MCF 10A (cell line): ENCODE data around the gene DDHD1. TPM values are rescaled to one million over a fixed set of nuclear protein-coding genes. Genes with fewer than 3 reads are reported as not detected.

Experiments used
- BruUV-seq: library from RNA; stranded (reverse); fragments of 400-500 nt; replicated peaks from 2 replicates; lab custom pipeline; 2021; lab: Mats Ljungman, UMichigan
- CTCF ChIA-PET: fragments of 300-600 bp; sonication (Branson Sonifier 250); formaldehyde crosslinking; extraction: SDS; loops from one replicate; lab custom pipeline; 2021; ENCODE audit warnings: antibody characterized with exemption, inconsistent platforms; lab: Yijun Ruan, JAX
- POLR2A ChIA-PET: fragments of 300-600, 350-650 bp; sonication (Branson Sonifier 250); formaldehyde crosslinking; extraction: SDS; loops from one replicate; lab custom pipeline; 2020; ENCODE audit warnings: antibody characterized with exemption, inconsistent platforms; lab: Yijun Ruan, JAX
- DNase-seq: peaks from one replicate; pipeline ENCODE4 v3.0.0-alpha.2; 2018; ENCODE audit not compliant: unreplicated experiment
- H3K27ac Mint-ChIP-seq: one replicate; pipeline ENCODE4 v1.8.0; 2022; ENCODE audit warnings: mild to moderate bottlenecking, low read depth, mixed read lengths; ENCODE audit not compliant: unreplicated experiment
- H3K27me3 Mint-ChIP-seq: one replicate; pipeline ENCODE4 v1.8.0; 2022; ENCODE audit warnings: mixed read lengths; ENCODE audit not compliant: insufficient read depth, unreplicated experiment
- H3K36me3 Mint-ChIP-seq: one replicate; pipeline ENCODE4 v1.8.0; 2022; ENCODE audit warnings: mild to moderate bottlenecking, moderate library complexity, mixed read lengths; ENCODE audit not compliant: insufficient read depth, unreplicated experiment
- H3K4me1 Mint-ChIP-seq: one replicate; pipeline ENCODE4 v1.8.0; 2022; ENCODE audit warnings: mixed read lengths; ENCODE audit not compliant: insufficient read depth, unreplicated experiment
- H3K4me3 Mint-ChIP-seq: one replicate; pipeline ENCODE4 v1.8.0; 2022; ENCODE audit warnings: mild to moderate bottlenecking, moderate library complexity, mixed read lengths; ENCODE audit not compliant: unreplicated experiment
- H3K9me3 Mint-ChIP-seq: one replicate; pipeline ENCODE4 v1.8.0; 2022; ENCODE audit warnings: mixed read lengths; ENCODE audit not compliant: unreplicated experiment
- CTCF ChIP-seq: fragments of 200-600 bp; IDR thresholded peaks from one replicate; pipeline ENCODE4 v1.8.0; 2022; ENCODE audit warnings: antibody characterized with exemption, mild to moderate bottlenecking; ENCODE audit not compliant: unreplicated experiment
- intact Hi-C: fragments of 100-400 bp; cut with micrococcal nuclease; formaldehyde crosslinking; loops from 2 replicates; pipeline ENCODE4 v1.14.1; 2022
- total RNA-seq: library from RNA; stranded (reverse); gene quantifications from 2 replicates; pipeline ENCODE4 v1.2.3, GENCODE V29; 2022

Gene DDHD1
- total RNA-seq, 1 experiment from 2014 or later, result 16.3 TPM

GRCh38 chr14:53043027-53043581, 110.0 kb downstream of the DDHD1 start:
- H3K4me3 Mint-ChIP-seq, result no peak overlapping the region
- no peak for DNase-seq
- CTCF ChIA-PET, result interaction anchor here (0.6 to 1.4 kb wide), 3 partner anchors 11 to 82 kb away, joined by 4 to 6 read pairs (median 4); no protein-coding TSS in a partner anchor
- no peaks in the 10 kb centered on the region for H3K4me1 Mint-ChIP-seq
- intact Hi-C loops, result no loop called here
- H3K27me3 Mint-ChIP-seq, result no peaks in the 10 kb centered on the region
- no peak overlapping the region for H3K27ac Mint-ChIP-seq
- BruUV-seq, result no TSS peak
- H3K9me3 Mint-ChIP-seq, result no peaks in the 10 kb centered on the region
- no peak for TF ChIP-seq CTCF
- POLR2A ChIA-PET, result interaction anchor here (0.6 to 1.1 kb wide), 3 partner anchors 10 to 52 kb away, joined by 3 read pairs; no protein-coding TSS in a partner anchor
- H3K36me3 Mint-ChIP-seq, result peaks cover 26% of the 10 kb centered on the region

- Mint-ChIP-seq H3K27ac (no peak overlapping the region), H3K9me3 (no peaks in the 10 kb centered on the region), H3K4me3 (no peak overlapping the region), H3K4me1 (no peaks in the 10 kb centered on the region), H3K36me3 (peaks cover 26% of the 10 kb centered on the region), H3K27me3 (no peaks in the 10 kb centered on the region)
- ChIA-PET POLR2A (interaction anchor here (0.7 to 1.1 kb wide), 2 partner anchors 10 to 52 kb away, joined by 3 read pairs; no protein-coding TSS in a partner anchor), CTCF (interaction anchor here (0.6 to 1.4 kb wide), 3 partner anchors 11 to 82 kb away, joined by 4 to 6 read pairs (median 4); no protein-coding TSS in a partner anchor)
- intact Hi-C loops, result no loop called here
- no peak for DNase-seq
- no peak for TF ChIP-seq CTCF
- BruUV-seq, result no TSS peak
Observed at GRCh38 chr14:53042480-53042879, 110.6 kb downstream of the DDHD1 start.

GRCh38 chr14:53041067-53041466, 112.1 kb downstream of the DDHD1 start:
- CTCF ChIA-PET, result interaction anchor here (0.6 to 1.8 kb wide), 2 partner anchors 15 to 255 kb away, joined by 3 to 4 read pairs; no protein-coding TSS in a partner anchor
- no TSS peak for BruUV-seq
- TF ChIP-seq CTCF, result no peak

GRCh38 chr14:53038629-53039028, 114.5 kb downstream of the DDHD1 start:
- H3K27ac Mint-ChIP-seq, result no peak overlapping the region
- intact Hi-C loops, result no loop called here
- peaks cover 7% of the 10 kb centered on the region for H3K4me1 Mint-ChIP-seq
- BruUV-seq, result no TSS peak
- TF ChIP-seq CTCF, result no peak
- DNase-seq, result no peak
- no peaks in the 10 kb centered on the region for H3K9me3 Mint-ChIP-seq
- CTCF ChIA-PET, result no interaction called here
- H3K4me3 Mint-ChIP-seq, result no peak overlapping the region
- POLR2A ChIA-PET, result no interaction called here
- H3K36me3 Mint-ChIP-seq, result peaks cover 26% of the 10 kb centered on the region
- no peaks in the 10 kb centered on the region for H3K27me3 Mint-ChIP-seq

More at GRCh38 chr14:53041067-53041466, 112.1 kb downstream of the DDHD1 start:
- Mint-ChIP-seq H3K4me1 (peaks cover under 1% of the 10 kb centered on the region), H3K27me3 (no peaks in the 10 kb centered on the region), H3K9me3 (no peaks in the 10 kb centered on the region), H3K36me3 (peaks cover 26% of the 10 kb centered on the region), H3K27ac (no peak overlapping the region), H3K4me3 (no peak overlapping the region)
- intact Hi-C loops, result no loop called here
- POLR2A ChIA-PET, result interaction anchor here (1.1 kb wide), 1 partner anchor 21 kb away, joined by 3 read pairs; no protein-coding TSS in a partner anchor
- no peak for DNase-seq
